ENCODE results near the gene TBK1. TPM values are rescaled to one million over a fixed set of nuclear protein-coding genes. Genes with fewer than 3 reads are reported as not detected.

Gene TBK1
- total and polyA plus RNA-seq, 2 of the 4 experiments (the other 2 are of a cell fraction): 9.9 to 11.6 TPM

- no peaks in the 10 kb centered on the region for H3K36me3 ChIP-seq (ENCODE audit: control insufficient read depth, insufficient read depth, low read length)
- TF ChIP-seq POLR2A (IDR thresholded peaks at IDR 0.05; ENCODE audit: low read depth, low read length) (no peak), CEBPB (IDR thresholded peaks at IDR 0.05; ENCODE audit: low read depth, low read length) (no peak), FOS (IDR thresholded peaks at IDR 0.05; ENCODE audit: low read depth, low read length) (no peak), ELK1 (IDR thresholded peaks at IDR 0.05; ENCODE audit: borderline replicate concordance, low read depth, low read length) (no peak), MAFK (IDR thresholded peaks at IDR 0.05; ENCODE audit: low read depth, low read length) (no peak), RAD21 (IDR thresholded peaks at IDR 0.05; ENCODE audit: low read length) (no peak), CHD1 (IDR thresholded peaks at IDR 0.05; ENCODE audit: low read depth, low read length) (no peak), SMC3 (IDR thresholded peaks at IDR 0.05; ENCODE audit: low read depth, low read length) (no peak), RCOR1 (IDR thresholded peaks at IDR 0.05; ENCODE audit: insufficient replicate concordance, low read length) (no peak), RFX5 (IDR thresholded peaks at IDR 0.05; ENCODE audit: low read depth, low read length) (no peak), MXI1 (IDR thresholded peaks at IDR 0.05; ENCODE audit: borderline replicate concordance, low read depth, low read length) (no peak), BHLHE40 (IDR thresholded peaks at IDR 0.05; ENCODE audit: low read depth, low read length) (no peak)
- TF ChIP-seq, protein P1, sequence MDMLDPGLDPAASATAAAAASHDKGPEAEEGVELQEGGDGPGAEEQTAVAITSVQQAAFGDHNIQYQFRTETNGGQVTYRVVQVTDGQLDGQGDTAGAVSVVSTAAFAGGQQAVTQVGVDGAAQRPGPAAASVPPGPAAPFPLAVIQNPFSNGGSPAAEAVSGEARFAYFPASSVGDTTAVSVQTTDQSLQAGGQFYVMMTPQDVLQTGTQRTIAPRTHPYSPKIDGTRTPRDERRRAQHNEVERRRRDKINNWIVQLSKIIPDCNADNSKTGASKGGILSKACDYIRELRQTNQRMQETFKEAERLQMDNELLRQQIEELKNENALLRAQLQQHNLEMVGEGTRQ (IDR thresholded peaks at IDR 0.05; ENCODE audit: low read depth, low read length): no peak
- TF ChIP-seq, protein P2, sequence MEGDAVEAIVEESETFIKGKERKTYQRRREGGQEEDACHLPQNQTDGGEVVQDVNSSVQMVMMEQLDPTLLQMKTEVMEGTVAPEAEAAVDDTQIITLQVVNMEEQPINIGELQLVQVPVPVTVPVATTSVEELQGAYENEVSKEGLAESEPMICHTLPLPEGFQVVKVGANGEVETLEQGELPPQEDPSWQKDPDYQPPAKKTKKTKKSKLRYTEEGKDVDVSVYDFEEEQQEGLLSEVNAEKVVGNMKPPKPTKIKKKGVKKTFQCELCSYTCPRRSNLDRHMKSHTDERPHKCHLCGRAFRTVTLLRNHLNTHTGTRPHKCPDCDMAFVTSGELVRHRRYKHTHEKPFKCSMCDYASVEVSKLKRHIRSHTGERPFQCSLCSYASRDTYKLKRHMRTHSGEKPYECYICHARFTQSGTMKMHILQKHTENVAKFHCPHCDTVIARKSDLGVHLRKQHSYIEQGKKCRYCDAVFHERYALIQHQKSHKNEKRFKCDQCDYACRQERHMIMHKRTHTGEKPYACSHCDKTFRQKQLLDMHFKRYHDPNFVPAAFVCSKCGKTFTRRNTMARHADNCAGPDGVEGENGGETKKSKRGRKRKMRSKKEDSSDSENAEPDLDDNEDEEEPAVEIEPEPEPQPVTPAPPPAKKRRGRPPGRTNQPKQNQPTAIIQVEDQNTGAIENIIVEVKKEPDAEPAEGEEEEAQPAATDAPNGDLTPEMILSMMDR (conservative IDR thresholded peaks at IDR 0.05; ENCODE audit: low read depth, low read length): no peak
- peak overlapping the region; percentile 94; the same call in 1 of the 2 replicates for H2BK20ac ChIP-seq (ENCODE audit: low read depth, low read length)
- ATAC-seq (ENCODE audit: low read depth): no peak; the same call in 1 of the 2 replicates
- H3K4me1 ChIP-seq (ENCODE audit: control insufficient read depth, insufficient read depth, low read length): peaks cover 9% of the 10 kb centered on the region
- WGBS, 2 experiments (ENCODE audit: extremely low coverage in 2 of 2, insufficient read length in 1 of 2): 90% methylated on average over 2 of the region's 3 CpGs; no CpG with 5 or more reads in 1 of the 2 experiments
- CTCF ChIA-PET: interaction anchor here (0.9 to 2.3 kb wide), 2 partner anchors 16 to 28 kb away, joined by 3 to 6 read pairs; no protein-coding TSS in a partner anchor
- no peak overlapping the region for H3K4me2 ChIP-seq (ENCODE audit: low read depth, low read length)
- POLR2A ChIA-PET (ENCODE audit: unreplicated experiment): interaction anchor here (1.0 kb wide), 1 partner anchor 14 kb away, joined by 3 read pairs; no protein-coding TSS in a partner anchor
- H3K14ac ChIP-seq (replicated peaks; ENCODE audit: low read depth, low read length): peak overlapping the region; percentile 83
- H3K9me3 ChIP-seq (ENCODE audit: control insufficient read depth, insufficient read depth, low read length): no peaks in the 10 kb centered on the region
- H4K5ac ChIP-seq (ENCODE audit: low read depth, low read length): peak overlapping the region; percentile 90
- no peak overlapping the region for H2AFZ ChIP-seq (replicated peaks; ENCODE audit: low read length, poor library complexity)
- no peak overlapping the region for H3K9ac ChIP-seq (ENCODE audit: low read depth, low read length)
- peak overlapping the region; percentile 50; the same call in 1 of the 2 replicates for H3K23ac ChIP-seq (ENCODE audit: low read depth, low read length)
- H3K27ac ChIP-seq (ENCODE audit: insufficient read depth, low read length): peak overlapping the region; percentile 40; the same call in 1 of the 2 replicates
- peak overlapping the region; percentile 32; the same call in 1 of the 3 replicates for H2BK15ac ChIP-seq (ENCODE audit: low read depth, low read length)
- no peaks in the 10 kb centered on the region for H3K27me3 ChIP-seq (ENCODE audit: control insufficient read depth, insufficient read depth, low read length)
- no peak overlapping the region; the same call in 1 of the 2 replicates for H2AK5ac ChIP-seq (ENCODE audit: low read depth, low read length)
- H3K18ac ChIP-seq (ENCODE audit: low read depth, low read length): peak overlapping the region; percentile 61
- H3K4me3 ChIP-seq (ENCODE audit: insufficient read depth, low read depth, low read length): no peak overlapping the region
- peak overlapping the region; percentile 93 for H2BK120ac ChIP-seq (ENCODE audit: low read depth, low read length)
- H3K9me1 ChIP-seq (ENCODE audit: insufficient read depth, low read length): no peaks in the 10 kb centered on the region; the same call in 1 of the 2 replicates
- intact Hi-C loops (cut with micrococcal nuclease): no loop called here
- dilution Hi-C loops (cut with HindIII; ENCODE audit: low sequenced_read_pairs, unreplicated experiment): no loop called here
- no peak overlapping the region for H3K56ac ChIP-seq (ENCODE audit: extremely low read depth, insufficient read depth, low read length)
- H4K91ac ChIP-seq (ENCODE audit: insufficient read depth, low read depth, low read length): peak overlapping the region; percentile 67
- BruUV-seq (replicated peaks): no TSS peak
- H3K4ac ChIP-seq (ENCODE audit: low read depth, low read length): peak overlapping the region; percentile 73; the same call in 1 of the 2 replicates
- DNase-seq: no peak
- H4K20me1 ChIP-seq (ENCODE audit: insufficient read depth, low read length): no peaks in the 10 kb centered on the region
- in situ Hi-C loops (cut with MboI; ENCODE audit: low sequenced_read_pairs): no loop called here
- no peak overlapping the region for H2AK9ac ChIP-seq (replicated peaks; ENCODE audit: low read depth, low read length, poor library complexity)
- no peaks in the 10 kb centered on the region for H3K79me1 ChIP-seq (ENCODE audit: low read depth in 1 of 2, low read length in 2 of 2)
- peak overlapping the region; percentile 5 to 76 for H4K8ac ChIP-seq (ENCODE audit: low read depth in 2 of 2, low read length in 2 of 2)
- H2BK5ac ChIP-seq (ENCODE audit: low read depth, low read length, poor library complexity, severe bottlenecking): peak overlapping the region; percentile 60
These were observed 69.9 kb downstream of the TBK1 start for GRCh38 chr12:64521833-64522232.

Measured in IMR-90 (cell line).